HepG2 (cell line): Measurements from ENCODE around the gene FSCN2. TPM values are rescaled to one million over a fixed set of nuclear protein-coding genes. Genes with fewer than 3 reads are reported as not detected.
A peak's percentile ranks its signal among the peaks of the same experiment; 100 is the strongest.

Experiments used
- ATAC-seq: fragments of 200-7000 bp; cut with Tn5 transposase; 3 replicates; pipeline ENCODE4 v1.9.1; 2020; ENCODE audit warnings: mild to moderate bottlenecking, moderate library complexity
- Bru-seq: library from RNA; stranded (reverse); fragments of 400-500 nt; gene quantifications from one replicate; lab custom pipeline; 2021; lab: Mats Ljungman, UMichigan
- BruChase-seq, 2 experiments: library from RNA; stranded (reverse); fragments of 400-500 nt; gene quantifications; one replicate each; lab custom pipeline; 2021; lab: Mats Ljungman, UMichigan
- BruUV-seq: library from RNA; stranded (reverse); fragments of 400-500 nt; replicated peaks from 2 replicates; lab custom pipeline; 2021; lab: Mats Ljungman, UMichigan
- CTCF ChIA-PET: fragments of 300-600 bp; formaldehyde crosslinking; extraction: SDS; loops from one replicate; lab custom pipeline; 2021; ENCODE audit warnings: low total read pairs, inconsistent platforms, low intra/inter-chr PET ratio; lab: Yijun Ruan, JAX
- POLR2A ChIA-PET: fragments of 350-600 bp; sonication (Branson Sonifier 250); formaldehyde crosslinking; loops from one replicate; lab custom pipeline; 2020; ENCODE audit warnings: antibody characterized with exemption, inconsistent platforms; lab: Yijun Ruan, JAX
- DNase-seq: peaks from one replicate; pipeline ENCODE4 v3.0.0-alpha.2; 2015; ENCODE audit warnings: low spot score
- FAIRE-seq: peaks from 3 replicates; lab custom pipeline; 2011; peaks lifted over from hg19 to GRCh38; lab: Jason Lieb, UNC
- H2AFZ ChIP-seq: one replicate; pipeline ENCODE4 v1.6.1; 2011; ENCODE audit warnings: low read length, inconsistent platforms
- H3K27ac ChIP-seq: fragments of 300-600 bp; 3 replicates; pipeline ENCODE4 v1.8.0; 2011; ENCODE audit warnings: mixed run types, mild to moderate bottlenecking, mixed read lengths, low read length, inconsistent platforms; ENCODE audit not compliant: insufficient read depth; ENCODE audit errors: extremely low read length
- H3K27me3 ChIP-seq, 2 experiments: fragments of 200-600 bp in 1 of 2; 2 replicates in 1 of 2; 3 replicates in 1 of 2; pipeline versions ENCODE4 v1.6.0 to v1.8.0; 2011; ENCODE audit warnings: low read length in 2 of 2, mild to moderate bottlenecking in 2 of 2, moderate library complexity in 2 of 2, inconsistent platforms in 1 of 2; ENCODE audit not compliant: insufficient read depth in 2 of 2, control insufficient read depth in 1 of 2
- H3K36me3 ChIP-seq, 2 experiments: fragments of 200-600 bp in 1 of 2; replicated peaks in 1 of 2; 2 replicates in 1 of 2; 3 replicates in 1 of 2; pipeline versions ENCODE4 v1.5.1 to v1.8.0; 2011; ENCODE audit warnings: low read length in 2 of 2, inconsistent platforms in 1 of 2; ENCODE audit not compliant: insufficient read depth in 2 of 2, control insufficient read depth in 1 of 2
- H3K4me1 ChIP-seq: 2 replicates; pipeline ENCODE4 v1.5.1; 2012; ENCODE audit warnings: low read length, inconsistent platforms; ENCODE audit not compliant: insufficient read depth
- H3K4me2 ChIP-seq: 2 replicates; pipeline ENCODE4 v1.6.0; 2011; ENCODE audit warnings: low read depth, low read length, inconsistent platforms
- H3K4me3 ChIP-seq, 3 experiments: fragments of 200-600 bp in 1 of 3; sonication (generic), shearing (Covaris generic) in 1 of 3; replicated peaks in 1 of 3; 2 replicates each; pipeline ENCODE4 v1.5.1; 2011 to 2016; ENCODE audit warnings: low read length in 3 of 3, inconsistent platforms in 2 of 3, low read depth in 2 of 3, mild to moderate bottlenecking in 2 of 3, control low read depth in 1 of 3, mixed read lengths in 1 of 3; ENCODE audit not compliant: insufficient read depth in 1 of 3
- H3K79me2 ChIP-seq: one replicate; pipeline ENCODE4 v1.6.1; 2011; ENCODE audit warnings: low read length, inconsistent platforms; ENCODE audit not compliant: insufficient read depth
- H3K9ac ChIP-seq: 2 replicates; pipeline ENCODE4 v1.6.0; 2011; ENCODE audit warnings: mild to moderate bottlenecking, low read depth, low read length, inconsistent platforms; ENCODE audit not compliant: insufficient read depth
- H3K9me3 ChIP-seq: 2 replicates; pipeline ENCODE4 v1.5.1; 2012; ENCODE audit warnings: mild to moderate bottlenecking, low read length
- H4K20me1 ChIP-seq: 2 replicates; pipeline ENCODE4 v1.6.0; 2011; ENCODE audit warnings: inconsistent platforms, mild to moderate bottlenecking, low read length, moderate library complexity; ENCODE audit not compliant: insufficient read depth
- ATF7 ChIP-seq, 2 experiments: fragments of 450-650 bp in 1 of 2; sonication (generic) in 1 of 2; formaldehyde crosslinking in 1 of 2; IDR thresholded peaks; 2 replicates each; pipeline versions ENCODE4 v1.4.0 to v1.6.1; 2016 to 2020; ENCODE audit warnings: antibody characterized with exemption in 1 of 2, mild to moderate bottlenecking in 1 of 2, missing genetic modification reagents in 1 of 2
- CTCF ChIP-seq: sonication (generic); formaldehyde crosslinking; IDR thresholded peaks from 2 replicates; pipeline ENCODE4 v1.5.0; 2020; ENCODE audit warnings: mild to moderate bottlenecking, missing genetic modification reagents, moderate library complexity
- HMGA1 ChIP-seq: sonication (generic); formaldehyde crosslinking; conservative IDR thresholded peaks from 2 replicates; pipeline ENCODE4 v1.4.0; 2020; ENCODE audit warnings: missing genetic modification reagents
- PRPF4 ChIP-seq: fragments of 200-400 bp; formaldehyde crosslinking; IDR thresholded peaks from 2 replicates; pipeline ENCODE4 v1.6.1; 2016; ENCODE audit warnings: low read length, low read depth; ENCODE audit not compliant: poor library complexity, severe bottlenecking
- SAP130 ChIP-seq: IDR thresholded peaks from 2 replicates; pipeline ENCODE4 v1.6.1; 2016; ENCODE audit warnings: low read depth
- STAG1 ChIP-seq: sonication (generic); formaldehyde crosslinking; IDR thresholded peaks from 2 replicates; pipeline ENCODE4 v1.4.0; 2020; ENCODE audit warnings: missing genetic modification reagents
- STAT5B ChIP-seq: sonication (generic); formaldehyde crosslinking; IDR thresholded peaks from 2 replicates; pipeline ENCODE4 v1.4.0; 2020; ENCODE audit warnings: missing genetic modification reagents
- ZBTB38 ChIP-seq: sonication (generic); formaldehyde crosslinking; IDR thresholded peaks from 2 replicates; pipeline ENCODE4 v1.5.1; 2020; ENCODE audit warnings: mild to moderate bottlenecking, missing genetic modification reagents
- ZMAT3 ChIP-seq: sonication (generic); formaldehyde crosslinking; conservative IDR thresholded peaks from 2 replicates; pipeline ENCODE4 v1.7.0; 2021; ENCODE audit warnings: missing genetic modification reagents
- ZNF3 ChIP-seq: IDR thresholded peaks from 2 replicates; pipeline ENCODE4 v1.7.0; 2017; ENCODE audit warnings: inconsistent platforms
- ZNF781 ChIP-seq: sonication (generic); formaldehyde crosslinking; IDR thresholded peaks from 2 replicates; pipeline ENCODE4 v1.5.1; 2020; ENCODE audit warnings: borderline replicate concordance, mild to moderate bottlenecking, missing genetic modification reagents; ENCODE audit errors: not compliant biosample characterization
- WGBS: methylation state at CpG from one replicate; pipeline ENCODE4 v1.1.6; 2017; ENCODE audit warnings: low lambda C conversion rate; 5-methylcytosine and 5-hydroxymethylcytosine counted together
- in situ Hi-C: cut with HindIII; loops from 2 replicates; pipeline ENCODE4 v1.10.0; 2017; ENCODE audit warnings: low pct_unique_long_range_greater_than_20kb; ENCODE audit not compliant: extremely low pct_ligation_motif_present
- intact Hi-C: fragments of 100-400 bp; cut with micrococcal nuclease; formaldehyde crosslinking; loops from one replicate; pipeline ENCODE4 v1.10.0; 2022; ENCODE audit not compliant: unreplicated experiment
- long read RNA-seq, 2 experiments: library from RNA in 1 of 2; library from polyadenylated mRNA in 1 of 2; stranded (forward) in 1 of 2; unstranded in 1 of 2; transcript quantifications; one replicate each; pipeline ENCODE4 v2.0.0, GENCODE V29; 2019 to 2022
- polyA minus RNA-seq, 3 experiments: library from RNA; depleted of rRNA, polyadenylated mRNA; stranded (reverse); fragments of >200 nt; gene quantifications; 2 replicates each; pipeline ENCODE4 v1.2.3, GENCODE V29; 2011; ENCODE audit warnings: low replicate concordance in 1 of 3
- polyA plus RNA-seq, 8 experiments: library from polyadenylated mRNA; depleted of rRNA in 3 of 8; stranded (reverse) in 7 of 8; unstranded in 1 of 8; fragments of >200 nt; fragmentation: Illumina TruSeq in 4 of 8; extraction: Trizol in 4 of 8; gene quantifications; 2 replicates each; pipeline versions ENCODE4 v1.2.1 to v1.2.3, GENCODE V29; 2011 to 2016; ENCODE audit warnings: low read depth in 4 of 8, missing spikeins in 1 of 8, mixed read lengths in 1 of 8; ENCODE audit not compliant: insufficient read depth in 1 of 8
- total RNA-seq, 5 experiments: library from RNA; depleted of rRNA; stranded (reverse); fragments of >200 nt; fragmentation: Illumina TruSeq; extraction: Trizol; gene quantifications; 2 replicates each; pipeline ENCODE4 v1.2.3, GENCODE V29; 2016; ENCODE audit warnings: low read depth in 1 of 5
- TF ChIP-seq, protein P1 (sequence below): sonication (generic); formaldehyde crosslinking; IDR thresholded peaks from 2 replicates; pipeline ENCODE4 v1.8.0; 2022; ENCODE audit warnings: mild to moderate bottlenecking, missing genetic modification reagents, borderline replicate concordance

Gene FSCN2
- total RNA-seq (2016; rRNA removed; fragmentation: Illumina TruSeq; extraction: Trizol) = not detected in 2 replicates
- total RNA-seq (2016; cell fraction: cytosol; rRNA removed; fragmentation: Illumina TruSeq; extraction: Trizol; ENCODE audit: low read depth) = not detected in 2 replicates
- not detected in 2 replicates for total RNA-seq (2016; cell fraction: insoluble cytoplasmic fraction; rRNA removed; fragmentation: Illumina TruSeq; extraction: Trizol)
- not detected in 2 replicates for total RNA-seq (2016; cell fraction: membrane; rRNA removed; fragmentation: Illumina TruSeq; extraction: Trizol)
- not detected in 2 replicates for total RNA-seq (2016; cell fraction: nucleus; rRNA removed; fragmentation: Illumina TruSeq; extraction: Trizol)
- polyA plus RNA-seq (2011; rRNA removed) = 0.09 and 0.31 TPM in 2 replicates
- polyA plus RNA-seq (2011; cell fraction: cytosol; rRNA removed) = 0.17 TPM in 2 replicates
- 2.2 and 2.8 TPM in 2 replicates for polyA plus RNA-seq (2011; cell fraction: nucleus; rRNA removed)
- 0.11 and 0.17 TPM in 2 replicates for polyA plus RNA-seq (2012)
- not detected in 2 replicates for polyA plus RNA-seq (2016; cell fraction: cytosol; fragmentation: Illumina TruSeq; extraction: Trizol; ENCODE audit: low read depth)
- polyA plus RNA-seq (2016; cell fraction: insoluble cytoplasmic fraction; fragmentation: Illumina TruSeq; extraction: Trizol; ENCODE audit: low read depth) = not detected in 2 replicates
- not detected in 2 replicates for polyA plus RNA-seq (2016; cell fraction: membrane; fragmentation: Illumina TruSeq; extraction: Trizol; ENCODE audit: low read depth)
- not detected in 2 replicates for polyA plus RNA-seq (2016; cell fraction: nucleus; fragmentation: Illumina TruSeq; extraction: Trizol; ENCODE audit: insufficient read depth, low read depth)
- polyA minus RNA-seq (2011; rRNA and poly(A)+ RNA removed; ENCODE audit: low replicate concordance) = 1.5 and 1.9 TPM in 2 replicates
- polyA minus RNA-seq (2011; cell fraction: cytosol; rRNA and poly(A)+ RNA removed) = not detected in 2 replicates
- polyA minus RNA-seq (2011; cell fraction: nucleus; rRNA and poly(A)+ RNA removed) = 0.75 and 0.77 TPM in 2 replicates
- Bru-seq, nascent RNA = percentile 20 among the genes with signal in this experiment
- percentile 14 among the genes with signal in this experiment for BruChase-seq, experiment 1, labeled RNA remaining after a 6-hour chase
- percentile 18 among the genes with signal in this experiment for BruChase-seq, experiment 2, labeled RNA remaining after a 2-hour chase
- long read RNA-seq, experiment 1 = 0 reads
- long read RNA-seq, experiment 2 = 0 reads

DNA sequence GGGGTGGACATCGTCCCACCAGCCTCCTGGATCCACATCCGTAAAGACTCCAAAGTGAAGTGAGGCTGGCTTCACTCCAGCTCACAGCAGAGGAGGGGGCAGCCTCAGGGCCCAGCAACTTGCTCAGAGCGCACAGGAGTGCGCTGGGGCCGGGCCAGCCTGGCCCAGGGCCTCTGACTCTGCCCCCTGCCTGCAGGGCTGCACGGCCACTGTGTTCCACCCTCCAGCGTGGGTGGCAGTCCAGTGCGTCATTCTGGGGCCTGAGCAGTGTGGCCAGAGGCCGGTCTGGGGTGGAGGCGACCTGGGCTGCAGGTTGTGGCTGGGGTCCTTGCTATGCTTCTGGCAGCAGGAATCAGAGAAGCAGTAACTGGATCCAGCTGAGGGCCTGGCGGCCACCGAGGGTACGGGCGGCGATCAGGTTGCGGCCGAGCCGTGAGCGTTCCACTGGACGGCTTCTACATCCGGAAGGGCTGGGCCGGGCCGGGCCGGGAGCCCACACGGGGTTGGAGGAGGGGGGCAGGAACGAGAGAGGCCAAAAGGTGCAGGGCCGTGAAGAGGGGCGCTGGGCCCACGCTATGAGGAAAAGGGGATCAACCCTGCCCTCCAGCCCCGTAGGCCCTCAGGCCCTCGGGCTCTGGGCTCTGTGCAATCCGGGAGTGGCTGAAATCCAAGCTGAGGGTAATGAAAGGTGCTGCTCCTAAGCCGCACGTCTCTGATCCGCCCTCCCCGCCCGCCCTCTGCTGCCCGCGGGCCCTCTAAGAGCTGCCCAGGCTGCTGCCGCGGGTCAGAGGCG is at the start of gene FSCN2:
Gene FSCN2, plus strand, starts transcription at position 787 of the 793 bp plus-strand sequence. CDS start 155 bp downstream, outside the sequence.
- WGBS = 35% methylated on average over 35 of the region's 42 CpGs
- ChIA-PET CTCF (no interaction called here), POLR2A (interaction anchor here (1.4 kb wide), 1 partner anchor 9 kb away, joined by 5 read pairs; no protein-coding TSS in a partner anchor)
- BruUV-seq = no TSS peak
- in situ Hi-C loops = no loop called here
- peak within 1 kb of the TSS in 2 of 3 experiments; percentile 17 to 57; a peak in 2 of 6 replicates for H3K4me3 ChIP-seq
- peak within 1 kb of the TSS; percentile 48 for H3K4me2 ChIP-seq
- FAIRE-seq (no peak), DNase-seq (no peak), ATAC-seq (peak; percentile 54)
- H3K9ac ChIP-seq = no peak within 1 kb of the TSS
- no peaks in the 10 kb centered on the region for H3K79me2 ChIP-seq
- H3K4me1 ChIP-seq = peaks cover 23% of the 10 kb centered on the region
- no peak within 1 kb of the TSS for H3K27ac ChIP-seq
- no peaks in the 10 kb centered on the region for H3K36me3 ChIP-seq
- H4K20me1 ChIP-seq = peaks cover 5% of the 10 kb centered on the region; the same call in 1 of the 2 replicates
- H3K9me3 ChIP-seq = peaks cover 15% of the 10 kb centered on the region; the same call in 1 of the 2 replicates
- H3K27me3 ChIP-seq = peaks cover 19 to 70% of the 10 kb centered on the region in 2 experiments
- H2AFZ ChIP-seq = no peak within 1 kb of the TSS
- intact Hi-C loops = no loop called here
- TF ChIP-seq ZNF3 (CRISPR knock-in tag) (no peak), ZBTB38 (no peak), STAT5B (CRISPR knock-in tag) (no peak), PRPF4 (no peak), ATF7 (IDR thresholded peaks at IDR 0.05) (no peak), ATF7 (CRISPR knock-in tag; IDR thresholded peaks at IDR 0.05) (no peak), CTCF (CRISPR knock-in tag) (peak; percentile 39), HMGA1 (CRISPR knock-in tag) (no peak), ZMAT3 (no peak), SAP130 (CRISPR knock-in tag) (peak; percentile 18; the same call in 1 of the 2 replicates), ZNF781 (CRISPR knock-in tag) (no peak), STAG1 (CRISPR knock-in tag) (peak; percentile 24; the same call in 1 of the 2 replicates)
- TF ChIP-seq, protein P1, sequence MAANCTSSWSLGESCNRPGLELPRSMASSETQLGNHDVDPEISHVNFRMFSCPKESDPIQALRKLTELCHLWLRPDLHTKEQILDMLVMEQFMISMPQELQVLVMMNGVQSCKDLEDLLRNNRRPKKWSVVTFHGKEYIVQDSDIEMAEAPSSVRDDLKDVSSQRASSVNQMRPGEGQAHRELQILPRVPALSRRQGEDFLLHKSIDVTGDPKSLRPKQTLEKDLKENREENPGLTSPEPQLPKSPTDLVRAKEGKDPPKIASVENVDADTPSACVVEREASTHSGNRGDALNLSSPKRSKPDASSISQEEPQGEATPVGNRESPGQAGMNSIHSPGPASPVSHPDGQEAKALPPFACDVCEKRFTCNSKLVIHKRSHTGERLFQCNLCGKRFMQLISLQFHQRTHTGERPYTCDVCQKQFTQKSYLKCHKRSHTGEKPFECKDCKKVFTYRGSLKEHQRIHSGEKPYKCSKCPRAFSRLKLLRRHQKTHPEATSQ (CRISPR knock-in tag) = no peak
